Measurements from ENCODE around the gene CCNI.

GRCh38 chr4:77093401-77093800 is 17.6 kb upstream of the CCNI start:
- TF ChIP-seq CTCF (IDR thresholded peaks at IDR 0.05 in 2 of 3, conservative IDR thresholded peaks at IDR 0.05 in 1 of 3; ENCODE audit: borderline replicate concordance in 1 of 3, insufficient read depth in 1 of 3, low read depth in 2 of 3, low read length in 2 of 3), result no peak
- TF ChIP-seq POLR2AphosphoS5 (IDR thresholded peaks at IDR 0.05; ENCODE audit: low read depth, low read length), result no peak
- no peak for TF ChIP-seq SIN3A (IDR thresholded peaks at IDR 0.05; ENCODE audit: low read depth)
- no peak for TF ChIP-seq SRF (IDR thresholded peaks at IDR 0.05; ENCODE audit: low read depth)
- TF ChIP-seq EZH2phosphoT487 (IDR thresholded peaks at IDR 0.05; ENCODE audit: borderline replicate concordance), result no peak
- no peak for TF ChIP-seq EZH2 (IDR thresholded peaks at IDR 0.05)
- TF ChIP-seq POLR2A (IDR thresholded peaks at IDR 0.05; ENCODE audit: borderline replicate concordance, extremely low read depth, insufficient read depth, insufficient read length), result no peak
- no peak for TF ChIP-seq ZNF274 (IDR thresholded peaks at IDR 0.05; ENCODE audit: low read depth, low read length)
- TF ChIP-seq, protein P1, sequence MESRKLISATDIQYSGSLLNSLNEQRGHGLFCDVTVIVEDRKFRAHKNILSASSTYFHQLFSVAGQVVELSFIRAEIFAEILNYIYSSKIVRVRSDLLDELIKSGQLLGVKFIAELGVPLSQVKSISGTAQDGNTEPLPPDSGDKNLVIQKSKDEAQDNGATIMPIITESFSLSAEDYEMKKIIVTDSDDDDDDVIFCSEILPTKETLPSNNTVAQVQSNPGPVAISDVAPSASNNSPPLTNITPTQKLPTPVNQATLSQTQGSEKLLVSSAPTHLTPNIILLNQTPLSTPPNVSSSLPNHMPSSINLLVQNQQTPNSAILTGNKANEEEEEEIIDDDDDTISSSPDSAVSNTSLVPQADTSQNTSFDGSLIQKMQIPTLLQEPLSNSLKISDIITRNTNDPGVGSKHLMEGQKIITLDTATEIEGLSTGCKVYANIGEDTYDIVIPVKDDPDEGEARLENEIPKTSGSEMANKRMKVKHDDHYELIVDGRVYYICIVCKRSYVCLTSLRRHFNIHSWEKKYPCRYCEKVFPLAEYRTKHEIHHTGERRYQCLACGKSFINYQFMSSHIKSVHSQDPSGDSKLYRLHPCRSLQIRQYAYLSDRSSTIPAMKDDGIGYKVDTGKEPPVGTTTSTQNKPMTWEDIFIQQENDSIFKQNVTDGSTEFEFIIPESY (IDR thresholded peaks at IDR 0.05; ENCODE audit: extremely low read depth, insufficient replicate concordance, low read length), result no peak
- TF ChIP-seq SP1 (IDR thresholded peaks at IDR 0.05; ENCODE audit: low read depth), result no peak
- no peak for TF ChIP-seq CEBPB (IDR thresholded peaks at IDR 0.05; ENCODE audit: low read depth)
